Pancreas (tissue), 10 donors: Measurements from ENCODE around the gene CD163L1. TPM values are rescaled to one million over a fixed set of nuclear protein-coding genes. Genes with fewer than 3 reads are reported as not detected.

ENCODE experiments used
- ATAC-seq, 4 donors: fragments of 200-7000 bp; cut with Tn5 transposase; one replicate each; pipeline versions ENCODE4 v1.8.0 to v1.9.1; 2020; ENCODE audit warnings: mild to moderate bottlenecking in 4 of 4, moderate library complexity in 4 of 4
- DNase-seq, 6 donors: peaks; one replicate each; pipeline ENCODE4 v3.0.0-alpha.2; 2020
- FAIRE-seq: peaks from 2 replicates; lab custom pipeline; 2012; peaks lifted over from hg19 to GRCh38; lab: Jason Lieb, UNC
- H3K27ac ChIP-seq, 4 donors: fragments of 200-600 bp; sonication (generic); 1 replicate in 3 of 4; 2 replicates in 1 of 4; pipeline versions ENCODE4 v1.5.0 to v1.8.0; 2020
- H3K27me3 ChIP-seq, 4 donors: fragments of 200-600 bp; one replicate each; pipeline ENCODE4 v1.8.0; 2021
- H3K36me3 ChIP-seq, 3 donors: fragments of 200-600 bp; sonication (generic) in 1 of 3; one replicate each; pipeline versions ENCODE4 v1.5.0 to v1.8.0; 2020 to 2021
- H3K4me1 ChIP-seq, 3 donors: fragments of 200-600 bp; one replicate each; pipeline ENCODE4 v1.8.0; 2021
- H3K4me3 ChIP-seq, 4 donors: fragments of 200-600 bp; sonication (generic) in 2 of 4; one replicate each; pipeline versions ENCODE4 v1.5.0 to v1.8.0; 2020 to 2021
- H3K9me3 ChIP-seq, 4 donors: fragments of 200-600 bp; one replicate each; pipeline ENCODE4 v1.8.0; 2021
- CTCF ChIP-seq, 4 donors: fragments of 200-600 bp; sonication (generic) in 3 of 4; IDR thresholded peaks; one replicate each; pipeline versions ENCODE4 v1.5.0 to v1.8.0; 2021; ENCODE audit warnings: antibody characterized with exemption in 4 of 4
- WGBS, 2 donors: extraction: QIAGEN DNeasy Blood & Tissue Kit; methylation state at CpG; one replicate each; pipeline ENCODE4 v1.1.7; 2013; 5-methylcytosine and 5-hydroxymethylcytosine counted together
- intact Hi-C, 3 donors: fragments of 100-400 bp; cut with DNase I; formaldehyde crosslinking; loops; one replicate each; pipeline versions ENCODE4 v1.11.1 to v1.14.2; 2022
- polyA plus RNA-seq, 2 donors: library from polyadenylated mRNA; stranded (reverse); fragments of 200-250 nt; gene quantifications; one replicate each; pipeline ENCODE4 v1.2.3, GENCODE V29; 2013
- total RNA-seq, 6 donors: library from RNA; stranded (reverse); fragmentation: NEBNext Ultra II Directional in 4 of 6; extraction: Animal tissue kit (Norgen Biotek cat#: 25700) in 4 of 6; gene quantifications; one replicate each; pipeline versions ENCODE4 v1.2.1 to v1.2.4, GENCODE V29; 2021 to 2023
- donor health status: healthy with polysubstance abuse.
- donor health status: DM: no; HTN: no; CAD: no; lungs with moderate emphysema.
- donor health status: DM: no; HTN: no; CAD: no.
- donor health status: control.
- donor health status: control.
- donor health status: Bipolar disorder and iron deficiency.
- donor health status: DM: yes; HTN: yes; CAD: no.
- donor health status: DM: no; HTN: no; CAD: no.
- donor health status: DM: no; HTN: no; CAD: no.
- donor health status: DM: yes; HTN: yes; CAD: no.

The CD163L1 gene
- total and polyA plus RNA-seq, 8 donors, result 0.43 to 3.8 (median 1.2) TPM

- intact Hi-C loops, result no loop called here
These were observed 68.8 kb downstream of the CD163L1 start for GRCh38 chr12:7375145-7375543.

GRCh38 chr12:7374423-7375144 is 69.4 kb downstream of the CD163L1 start:
- WGBS, 2 donors, result 25% methylated on average over 17 of the region's 17 CpGs
- Histone ChIP-seq H3K27ac (no peak overlapping the region), H3K9me3 (no peaks in the 10 kb centered on the region), H3K4me3 (no peak overlapping the region), H3K27me3 (no peaks in the 10 kb centered on the region), H3K36me3 (no peaks in the 10 kb centered on the region), H3K4me1 (no peaks in the 10 kb centered on the region)
- intact Hi-C loops, result no loop called here
- DNase-seq (peak; percentile 41 to 71 (median 50)), ATAC-seq (peak; percentile 72 to 89 (median 83)), FAIRE-seq (no peak)
- TF ChIP-seq CTCF (IDR thresholded peaks at IDR 0.05), result peak in 3 of 4 donors; percentile 24 to 38 (median 36)

More at GRCh38 chr12:7375145-7375543, 68.8 kb downstream of the CD163L1 start:
- Histone ChIP-seq H3K4me3 (no peak overlapping the region), H3K36me3 (no peaks in the 10 kb centered on the region), H3K27ac (no peak overlapping the region), H3K4me1 (no peaks in the 10 kb centered on the region), H3K27me3 (no peaks in the 10 kb centered on the region), H3K9me3 (no peaks in the 10 kb centered on the region)
- ATAC-seq, result no peak
- FAIRE-seq, result no peak
- DNase-seq, result no peak
- 49 to 60% methylated on average over 3 of the region's 3 CpGs for WGBS, 2 donors
- no peak for TF ChIP-seq CTCF (IDR thresholded peaks at IDR 0.05)

GRCh38 chr12:7373226-7373625 is 70.7 kb downstream of the CD163L1 start:
- intact Hi-C loops, result no loop called here
- WGBS, 2 donors, result 72 to 75% methylated on average over 6 of the region's 6 CpGs
- FAIRE-seq, result no peak
- Histone ChIP-seq H3K4me3 (no peak overlapping the region), H3K4me1 (no peaks in the 10 kb centered on the region), H3K27ac (no peak overlapping the region), H3K9me3 (no peaks in the 10 kb centered on the region), H3K36me3 (no peaks in the 10 kb centered on the region), H3K27me3 (no peaks in the 10 kb centered on the region)
- no peak for TF ChIP-seq CTCF (IDR thresholded peaks at IDR 0.05)
- ATAC-seq, result no peak
- no peak for DNase-seq

GRCh38 chr12:7369274-7369729 is 74.7 kb downstream of the CD163L1 start:
- ATAC-seq, result no peak
- no peak overlapping the region for H3K27ac ChIP-seq
- no peaks in the 10 kb centered on the region for H3K27me3 ChIP-seq
- no peak for DNase-seq
- H3K36me3 ChIP-seq, result no peaks in the 10 kb centered on the region
- H3K4me3 ChIP-seq, result no peak overlapping the region
- intact Hi-C loops, result no loop called here
- WGBS, 2 donors, result 66 to 75% methylated on average over 10 of the region's 10 CpGs
- FAIRE-seq, result no peak
- no peaks in the 10 kb centered on the region for H3K4me1 ChIP-seq
- no peaks in the 10 kb centered on the region for H3K9me3 ChIP-seq
- no peak for TF ChIP-seq CTCF (IDR thresholded peaks at IDR 0.05)

GRCh38 chr12:7362734-7363133 is 81.2 kb downstream of the CD163L1 start:
- ATAC-seq (no peak), DNase-seq (no peak), FAIRE-seq (no peak)
- no peaks in the 10 kb centered on the region for H3K36me3 ChIP-seq
- H3K9me3 ChIP-seq, result no peaks in the 10 kb centered on the region
- intact Hi-C loops, result no loop called here
- H3K4me3 ChIP-seq, result no peak overlapping the region
- TF ChIP-seq CTCF (IDR thresholded peaks at IDR 0.05), result no peak
- no peak overlapping the region for H3K27ac ChIP-seq
- 57 to 76% methylated on average over 3 of the region's 3 CpGs for WGBS, 2 donors
- no peaks in the 10 kb centered on the region for H3K4me1 ChIP-seq
- H3K27me3 ChIP-seq, result no peaks in the 10 kb centered on the region
